Loucy (cell line): ENCODE results near the gene P2RX4.

Experiments
- CTCF ChIP-seq: fragments of 200-600 bp; sonication (generic); conservative IDR thresholded peaks from 2 replicates; pipeline ENCODE4 v1.5.1; 2014; ENCODE audit warnings: mild to moderate bottlenecking, antibody characterized with exemption, low read length
- EZH2phosphoT487 ChIP-seq: fragments of 200-600 bp; IDR thresholded peaks from 2 replicates; pipeline ENCODE4 v1.6.1; 2018; ENCODE audit warnings: antibody characterized with exemption, mild to moderate bottlenecking, moderate library complexity, borderline replicate concordance

GRCh38 chr12:121274036-121274763 lies 64.3 kb downstream of the P2RX4 start:
- no peak for TF ChIP-seq CTCF
- TF ChIP-seq EZH2phosphoT487, result no peak
